ENCODE results near the gene UGCG.
"Not testable (repeated sequence)": the region's sequence is repeated elsewhere in the genome, so short reads cannot be mapped to it uniquely, and the experiment has no call there.

UGCG gene

DNA sequence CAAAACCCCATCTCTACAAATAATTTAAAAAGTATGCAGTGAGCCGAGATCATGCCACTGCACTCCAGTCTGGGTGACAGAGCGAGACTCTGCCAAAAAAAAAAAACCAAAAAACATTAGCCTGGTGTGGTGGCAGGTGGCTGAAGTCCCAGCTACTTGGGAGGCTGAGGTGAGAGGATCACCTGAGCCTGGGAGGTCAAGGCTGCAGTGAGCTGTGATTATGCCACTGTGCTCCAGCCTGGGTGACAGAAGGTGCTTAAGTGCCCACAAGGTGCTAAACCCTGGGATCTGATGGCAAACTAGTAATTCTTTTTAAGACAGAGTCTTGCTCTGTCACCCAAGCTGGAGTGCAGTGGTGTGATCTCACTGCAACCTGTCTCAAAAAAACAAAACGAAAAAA lies 5.7 kb upstream of the UGCG start:
- not testable (repeated sequence) for DNase-seq (ENCODE audit: low read depth, low spot score)

DNA sequence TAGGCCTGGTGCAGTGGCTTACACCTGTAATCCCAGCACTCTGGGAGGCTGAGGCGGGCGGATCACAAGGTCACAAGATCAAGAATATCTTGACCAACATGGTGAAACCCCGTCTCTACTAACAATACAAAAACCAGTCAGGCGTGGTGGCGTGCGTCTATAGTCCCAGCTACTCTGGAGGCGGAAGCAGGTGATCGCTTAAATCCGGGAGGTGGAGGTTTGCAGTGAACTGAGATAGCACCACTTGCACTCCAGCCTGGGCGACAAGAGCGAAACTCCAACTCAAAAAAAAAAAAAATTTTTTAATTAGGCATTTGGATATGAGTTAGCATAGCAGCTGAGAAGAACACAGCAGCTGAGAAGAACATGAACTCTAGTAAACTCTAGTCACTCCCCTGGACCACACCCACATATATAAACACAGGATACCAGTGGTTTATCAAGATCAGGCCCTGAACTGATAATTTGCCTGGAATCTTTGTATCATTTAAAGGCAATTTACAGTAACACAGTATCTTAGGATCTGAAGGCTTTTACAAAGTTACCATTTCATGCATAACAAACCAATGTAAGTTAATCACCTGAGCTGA lies 4.6 kb upstream of the UGCG start:
- DNase-seq (ENCODE audit: low read depth, low spot score): no peak

DNA sequence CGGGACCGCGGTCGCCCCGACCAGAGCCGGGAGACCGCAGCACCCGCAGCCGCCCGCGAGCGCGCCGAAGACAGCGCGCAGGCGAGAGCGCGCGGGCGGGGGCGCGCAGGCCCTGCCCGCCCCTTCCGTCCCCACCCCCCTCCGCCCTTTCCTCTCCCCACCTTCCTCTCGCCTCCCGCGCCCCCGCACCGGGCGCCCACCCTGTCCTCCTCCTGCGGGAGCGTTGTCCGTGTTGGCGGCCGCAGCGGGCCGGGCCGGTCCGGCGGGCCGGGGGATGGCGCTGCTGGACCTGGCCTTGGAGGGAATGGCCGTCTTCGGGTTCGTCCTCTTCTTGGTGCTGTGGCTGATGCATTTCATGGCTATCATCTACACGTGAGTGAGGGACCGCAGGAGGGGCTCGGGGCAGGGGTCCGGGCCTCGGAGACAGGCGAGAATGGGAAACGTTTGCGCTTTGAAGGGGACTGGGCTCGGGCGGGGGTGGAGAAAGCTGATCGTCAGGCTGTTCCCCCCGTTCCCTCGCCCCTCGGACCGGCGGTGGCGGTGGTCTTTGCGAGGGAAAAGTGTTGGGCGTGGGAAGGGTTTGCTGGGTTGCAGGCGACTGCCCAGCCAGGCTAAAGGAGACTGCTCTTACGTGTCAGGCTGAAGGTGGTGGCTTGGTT lies 457 bp downstream of the UGCG start:
- no peak for DNase-seq (ENCODE audit: low read depth, low spot score)

DNA sequence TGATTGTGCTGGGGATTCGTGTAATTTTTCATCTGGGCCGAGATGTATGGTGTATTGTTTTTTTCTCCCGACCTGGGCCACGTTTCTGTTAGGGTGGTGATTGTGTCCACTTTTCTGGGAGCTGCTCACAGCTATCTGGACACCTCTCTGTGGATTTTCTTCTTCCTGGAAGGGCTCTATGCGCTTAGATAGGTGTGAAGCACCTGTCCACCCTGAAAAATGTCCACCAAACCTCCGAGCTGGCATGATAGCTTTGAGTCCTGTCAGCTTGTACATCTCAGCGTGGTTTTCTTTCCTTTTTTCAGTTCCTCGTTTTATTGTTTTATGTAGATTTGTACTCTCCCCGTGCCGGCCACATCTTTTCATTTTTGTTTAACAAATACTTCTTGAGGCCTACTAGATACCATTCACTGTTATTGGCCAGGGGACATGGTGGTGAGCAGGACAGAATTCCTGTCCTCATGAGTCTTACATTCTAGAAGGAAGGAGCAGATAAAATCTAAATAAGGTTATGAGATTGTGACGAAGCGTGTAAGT lies 1.1 kb downstream of the UGCG start:
- DNase-seq (ENCODE audit: low read depth, low spot score): no peak

DNA sequence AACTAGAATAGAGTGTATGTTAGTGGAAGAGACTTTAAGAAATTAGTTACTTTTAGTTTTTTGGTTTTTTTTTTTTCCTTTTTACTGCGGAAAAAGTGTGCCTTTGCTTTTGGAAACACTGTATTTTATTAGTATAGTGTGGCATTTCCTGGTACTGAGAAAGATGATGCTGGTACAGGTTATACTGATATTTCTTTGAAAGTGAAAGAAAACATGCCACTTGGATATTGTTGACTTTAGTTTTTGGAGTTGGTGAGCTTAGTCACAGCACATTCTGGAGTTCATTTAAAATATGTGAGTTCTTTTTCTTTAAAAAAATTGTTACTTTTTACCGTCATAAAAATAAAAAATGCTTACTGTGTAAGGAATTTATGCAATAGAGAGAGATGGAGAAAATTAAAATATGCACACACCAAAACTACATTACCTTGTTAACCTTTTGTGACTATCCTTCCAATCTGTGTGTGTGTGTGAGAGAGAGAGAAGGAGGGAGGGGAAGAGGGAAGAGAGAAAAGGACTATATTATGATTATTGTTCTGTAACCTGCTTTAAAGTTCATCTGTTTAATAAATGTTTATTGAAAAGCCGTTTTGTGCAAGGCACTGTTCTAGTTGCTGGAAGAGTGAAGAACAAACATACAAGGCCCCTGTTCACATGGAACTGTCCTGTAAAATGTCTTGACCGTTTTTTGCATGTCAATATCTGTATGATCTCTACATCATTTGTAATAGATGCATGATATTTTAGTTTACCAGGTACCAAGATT lies 1.9 kb downstream of the UGCG start:
- DNase-seq (ENCODE audit: low read depth, low spot score): no peak

DNA sequence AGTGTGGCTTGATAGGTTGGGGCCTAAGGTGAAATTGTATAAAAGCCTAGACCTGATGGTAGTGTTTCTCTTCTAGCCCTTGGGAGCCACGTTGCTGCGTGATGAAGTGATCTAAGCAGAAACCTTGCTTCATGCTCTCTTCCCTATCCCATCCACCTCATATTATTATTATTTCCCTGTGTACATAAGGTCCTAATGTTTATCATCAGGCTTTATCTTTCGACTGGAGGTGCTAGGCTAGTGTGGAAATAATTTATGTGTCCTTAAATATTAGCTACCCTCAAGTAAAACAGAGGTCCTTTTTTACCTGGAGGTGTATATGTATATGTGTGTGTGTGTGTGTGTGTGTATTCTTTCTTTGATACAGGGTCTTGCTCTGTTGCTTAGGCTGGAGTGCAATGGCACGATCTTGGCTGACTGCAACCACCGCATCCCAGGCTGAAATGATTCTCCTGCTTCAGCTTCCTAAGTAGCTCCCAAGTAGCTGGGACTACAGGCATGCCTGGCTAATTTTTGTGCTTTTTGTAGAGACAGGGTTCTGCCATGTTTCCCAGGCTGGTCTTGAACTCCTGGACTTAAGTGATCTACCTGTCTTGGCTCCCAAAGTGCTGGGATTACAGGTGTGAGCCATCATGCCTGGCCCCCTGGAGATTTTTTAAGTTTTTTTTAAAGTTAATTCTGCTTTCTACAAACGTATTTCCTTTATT lies 3.7 kb downstream of the UGCG start:
- DNase-seq (ENCODE audit: low read depth, low spot score): no peak

DNA sequence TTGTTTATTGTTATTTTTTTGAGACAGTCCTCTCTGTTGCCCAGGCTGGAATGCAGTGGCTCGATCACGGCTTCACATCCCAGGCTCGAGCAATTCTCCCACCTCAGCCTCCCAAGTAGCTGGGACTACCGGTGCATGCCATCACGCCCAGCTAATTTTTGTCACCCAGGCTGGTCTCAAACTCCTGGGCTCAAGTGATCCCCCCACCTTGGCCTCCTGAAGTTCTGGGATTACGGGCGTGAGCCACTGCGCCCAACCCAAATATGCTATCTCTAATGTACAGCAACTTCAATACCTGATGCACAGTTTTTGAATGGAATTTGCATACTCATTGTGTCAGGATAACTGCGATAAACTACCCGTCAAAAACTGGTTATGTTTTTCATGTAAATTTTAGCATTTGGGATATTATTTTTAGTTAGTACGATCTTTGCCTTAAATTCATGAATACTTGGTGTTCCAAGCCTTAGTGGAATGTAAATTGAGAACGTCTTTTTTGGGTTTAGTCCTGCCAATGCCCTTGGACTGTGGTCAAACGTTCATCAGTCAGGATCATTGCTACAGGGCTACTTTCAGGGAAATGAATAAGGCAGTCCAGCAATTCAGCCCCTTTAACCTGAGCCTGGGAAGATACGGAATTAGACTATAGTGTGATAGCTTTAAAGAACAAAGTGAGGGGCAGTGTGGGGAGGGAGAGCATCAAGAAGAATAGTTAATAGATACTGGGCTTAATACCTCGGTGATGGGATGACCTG lies 4.4 kb downstream of the UGCG start:
- DNase-seq (ENCODE audit: low read depth, low spot score): no peak

DNA sequence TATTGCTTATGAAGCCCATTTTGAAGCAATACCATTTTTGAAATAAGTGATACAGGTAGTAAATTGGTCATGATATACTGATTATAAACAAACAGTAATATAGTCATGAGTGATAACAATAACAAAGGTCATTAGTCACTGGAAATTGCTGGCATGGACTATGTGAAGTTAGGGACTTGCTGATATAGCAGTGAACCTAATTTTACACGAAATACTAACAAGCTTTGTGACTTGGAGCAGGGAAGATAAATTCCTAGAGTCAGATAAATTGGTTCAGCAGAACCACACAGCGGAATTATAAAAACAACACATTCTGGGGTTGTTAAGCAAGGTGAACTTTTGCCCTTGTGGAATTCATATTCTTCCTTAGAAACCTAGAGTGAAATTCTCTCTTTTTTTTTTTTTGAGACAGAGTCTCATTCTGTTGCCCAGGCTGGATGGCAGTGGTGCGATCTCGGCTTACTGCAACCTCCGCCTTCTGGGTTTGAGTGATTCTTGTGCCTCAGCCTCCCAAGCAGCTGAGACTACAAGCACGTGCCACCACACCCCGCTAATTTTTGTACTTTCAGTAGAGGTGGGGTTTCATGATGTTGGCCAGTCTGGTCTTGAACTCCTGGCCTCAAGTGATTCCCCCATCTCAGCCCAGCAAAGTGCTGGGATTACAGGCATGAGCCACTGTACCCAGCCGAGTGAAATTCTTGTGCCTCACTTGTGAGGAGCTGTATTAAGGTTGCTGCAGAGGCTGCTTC lies 6.0 kb downstream of the UGCG start:
- no peak for DNase-seq (ENCODE audit: low read depth, low spot score)

DNA sequence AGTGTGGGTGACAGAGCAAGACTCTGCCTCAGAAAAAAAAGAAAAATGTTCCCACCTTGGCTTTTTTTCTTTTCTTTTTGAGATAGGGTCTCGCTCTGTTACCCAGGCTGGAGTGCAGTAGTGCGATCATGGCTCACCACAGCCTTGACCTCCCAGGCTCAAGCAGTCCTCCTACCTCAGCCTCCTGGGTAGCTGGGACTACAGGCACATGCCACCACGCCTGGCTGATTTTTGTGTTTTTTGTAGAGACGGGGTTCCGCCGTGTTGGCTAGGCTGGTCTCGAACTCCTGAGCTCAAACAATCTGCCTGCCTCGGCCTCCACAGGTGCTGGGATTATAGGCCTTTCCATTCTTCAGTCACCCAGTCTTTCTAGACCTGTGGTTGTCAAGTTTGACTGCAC lies 6.9 kb downstream of the UGCG start:
- DNase-seq (ENCODE audit: low read depth, low spot score): not testable (repeated sequence)

DNA sequence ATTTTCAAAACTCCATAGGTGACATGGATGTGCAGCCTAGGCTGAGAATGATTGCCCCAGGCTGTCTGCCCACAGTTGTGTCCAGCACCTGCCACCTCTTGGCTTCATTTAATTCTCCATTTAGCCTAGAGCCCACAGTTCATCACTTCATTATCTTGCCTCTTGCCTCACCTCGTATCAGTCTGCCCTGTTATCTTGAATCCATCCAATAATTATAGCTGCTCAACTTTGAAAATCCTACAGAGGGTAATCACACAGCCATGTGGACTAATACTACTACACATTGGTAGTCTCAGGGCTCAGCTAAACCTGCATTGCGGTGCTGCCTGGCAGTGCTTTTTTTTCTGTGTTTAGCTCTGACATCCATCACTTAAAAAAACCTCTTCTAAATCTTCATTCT lies 7.4 kb downstream of the UGCG start:
- no peak for DNase-seq (ENCODE audit: low read depth, low spot score)

DNA sequence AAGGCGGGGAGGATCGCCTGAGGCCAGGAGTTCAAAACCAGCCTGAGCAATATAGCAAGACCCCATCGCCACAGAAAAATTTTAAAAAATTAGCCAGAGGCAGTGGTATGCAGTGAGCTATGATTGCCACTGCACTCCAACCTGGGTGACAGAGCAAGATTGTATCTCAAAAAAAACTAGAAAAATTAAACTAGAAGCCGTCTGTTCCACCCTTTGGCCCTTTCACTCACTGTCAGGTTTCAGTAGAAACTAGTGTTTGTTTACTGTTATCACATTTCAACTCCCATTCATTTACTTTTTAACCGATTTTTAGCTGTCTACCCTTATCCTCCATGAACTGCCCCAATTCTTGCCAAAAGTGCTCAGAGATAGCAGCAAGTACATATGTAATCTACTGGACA lies 8.3 kb downstream of the UGCG start:
- no peak for DNase-seq (ENCODE audit: low read depth, low spot score)

DNA sequence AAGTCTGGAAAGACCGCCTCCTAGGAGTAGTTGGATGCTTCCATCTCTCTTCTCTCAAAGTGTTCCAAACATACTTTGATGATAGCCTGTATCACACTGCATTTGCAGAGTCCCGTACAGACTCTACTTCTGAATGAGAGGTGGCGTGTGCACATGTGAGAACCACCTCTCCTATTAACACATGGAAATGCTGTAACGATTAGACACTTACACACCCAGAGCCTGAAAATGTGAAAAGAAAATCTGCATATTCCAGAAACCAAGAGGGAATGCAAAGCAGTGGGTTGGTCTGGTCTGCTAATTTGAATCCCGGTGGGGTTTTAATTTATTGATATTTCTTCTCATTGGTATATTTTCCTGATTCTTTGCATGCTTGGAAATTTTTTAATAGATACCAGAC lies 10.5 kb downstream of the UGCG start:
- no peak for DNase-seq (ENCODE audit: low read depth, low spot score)

DNA sequence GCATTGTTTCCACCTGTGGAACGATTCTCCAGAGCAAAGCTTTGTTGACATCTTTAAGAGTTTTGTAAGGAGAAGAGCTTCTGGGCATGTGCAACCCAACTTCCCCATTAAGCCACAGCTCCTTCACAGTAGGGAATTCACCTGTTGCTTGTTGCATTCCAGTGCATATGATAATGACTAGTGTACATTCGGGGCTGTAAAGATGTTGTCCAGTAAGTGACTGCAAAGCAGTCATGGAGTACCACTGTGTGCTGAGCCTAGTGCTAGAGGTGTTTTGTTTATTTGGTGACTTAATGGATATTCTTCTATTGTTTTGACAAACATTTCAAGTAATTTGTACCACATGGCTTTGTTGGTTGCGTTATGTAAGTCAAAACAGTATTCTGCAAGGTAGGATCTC lies 12.8 kb downstream of the UGCG start:
- DNase-seq (ENCODE audit: low read depth, low spot score): no peak

DNA sequence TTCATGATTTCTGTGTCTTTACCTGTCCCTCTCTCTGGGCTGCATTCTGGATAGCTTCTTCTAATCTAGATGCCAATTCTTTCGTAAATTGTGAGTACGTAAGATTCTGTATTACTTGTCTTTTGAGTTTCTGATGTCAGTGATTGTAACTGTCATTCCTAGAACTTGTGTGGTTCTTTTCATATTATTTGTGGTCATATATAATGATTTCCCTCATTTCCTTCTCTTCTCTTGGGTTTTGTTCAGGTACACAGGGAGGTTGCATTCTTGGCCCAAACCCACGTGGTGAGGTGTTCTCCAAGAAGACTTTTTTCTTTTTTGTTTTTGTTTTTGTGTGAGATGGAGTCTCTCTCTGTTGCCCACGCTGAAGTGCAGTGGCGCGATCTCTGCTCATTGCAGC lies 13.8 kb downstream of the UGCG start:
- DNase-seq (ENCODE audit: low read depth, low spot score): no peak

DNA sequence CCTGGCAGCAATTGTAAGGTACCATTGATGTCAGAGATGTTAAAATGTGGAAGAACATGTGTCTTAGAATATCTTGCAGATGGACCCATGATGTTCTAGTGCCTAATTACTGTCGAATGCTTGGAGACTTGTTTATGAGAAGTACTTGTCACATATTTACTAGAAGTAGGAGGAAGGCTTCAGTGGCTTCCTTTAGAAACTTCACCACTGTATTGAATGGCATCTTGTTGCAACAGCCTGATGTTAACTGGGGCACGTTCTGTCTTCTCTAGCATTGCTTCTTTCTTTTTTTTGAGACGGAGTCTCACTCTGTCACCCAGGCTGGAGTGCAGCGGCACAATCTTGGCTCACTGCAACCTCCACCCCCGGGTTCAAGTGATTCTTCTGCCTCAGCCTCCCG lies 16.5 kb downstream of the UGCG start:
- no peak for DNase-seq (ENCODE audit: low read depth, low spot score)

DNA sequence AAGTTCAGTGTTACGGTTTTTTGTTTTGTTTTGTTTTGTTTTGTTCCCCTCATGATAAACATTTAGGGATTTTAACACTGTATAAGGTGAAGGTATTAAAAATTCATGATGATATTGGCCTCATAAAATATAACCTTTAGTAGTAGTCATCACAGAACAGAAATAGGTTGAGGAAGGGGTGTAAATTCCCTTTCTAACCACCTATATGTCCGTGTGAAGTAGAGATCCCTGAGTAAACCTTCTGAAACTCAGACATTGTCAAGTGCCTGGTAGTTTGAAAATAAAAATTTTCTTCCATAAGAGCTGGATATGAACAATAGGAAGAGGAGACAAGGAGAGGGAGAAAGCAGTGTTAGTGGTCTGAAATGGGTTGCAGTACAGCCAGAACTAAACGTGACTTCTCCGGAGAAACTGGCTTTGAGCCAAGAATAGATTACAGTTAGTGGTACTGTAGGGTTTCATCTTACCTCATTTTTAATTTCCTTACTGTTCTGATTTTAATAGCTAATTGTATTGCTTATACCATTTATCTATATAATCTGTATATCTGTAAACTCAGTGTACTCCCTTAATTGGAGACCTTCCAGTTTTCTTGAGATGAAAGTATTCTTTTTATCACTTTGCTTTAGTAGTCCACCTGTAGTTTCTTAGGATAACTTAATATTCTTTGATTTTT lies 18.3 kb downstream of the UGCG start:
- DNase-seq (ENCODE audit: low read depth, low spot score): no peak

DNA sequence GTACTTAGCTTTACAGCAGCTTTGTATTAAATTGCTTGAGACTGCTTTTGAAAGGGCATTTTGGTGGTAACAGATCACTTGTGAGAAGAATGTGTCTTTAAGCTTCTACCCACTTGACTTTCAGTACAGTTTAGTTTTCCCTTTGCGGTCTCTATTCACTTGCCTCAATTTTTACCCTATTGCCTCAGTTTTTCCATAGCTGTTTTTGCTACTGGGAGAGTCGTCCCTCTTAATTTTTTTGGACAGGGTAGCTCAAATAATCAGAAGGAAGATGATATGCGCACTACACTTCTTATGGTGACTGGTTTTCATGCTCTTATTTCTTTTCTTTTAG lies 18.8 kb downstream of the UGCG start:
- DNase-seq (ENCODE audit: low read depth, low spot score): no peak

DNA sequence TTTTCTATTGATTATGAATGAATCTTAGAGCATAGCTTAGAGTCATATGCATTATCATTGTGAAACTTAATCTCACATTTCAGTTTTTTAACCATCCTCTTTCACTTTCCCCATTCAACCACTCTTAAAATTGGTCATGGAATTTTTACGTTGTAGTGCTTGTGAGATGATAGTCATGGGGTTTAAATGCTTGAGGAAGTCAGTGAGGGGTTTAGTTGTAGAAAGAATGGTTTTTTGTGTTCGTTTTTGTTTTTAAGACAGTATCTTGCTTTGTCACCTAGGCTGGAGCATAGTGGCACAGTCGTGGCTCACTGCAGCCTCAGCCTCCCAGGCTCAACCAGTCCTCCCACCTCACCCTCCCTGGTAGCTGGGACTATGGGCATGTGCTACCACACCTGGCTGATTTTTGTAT lies 19.6 kb downstream of the UGCG start:
- no peak for DNase-seq (ENCODE audit: low read depth, low spot score)

DNA sequence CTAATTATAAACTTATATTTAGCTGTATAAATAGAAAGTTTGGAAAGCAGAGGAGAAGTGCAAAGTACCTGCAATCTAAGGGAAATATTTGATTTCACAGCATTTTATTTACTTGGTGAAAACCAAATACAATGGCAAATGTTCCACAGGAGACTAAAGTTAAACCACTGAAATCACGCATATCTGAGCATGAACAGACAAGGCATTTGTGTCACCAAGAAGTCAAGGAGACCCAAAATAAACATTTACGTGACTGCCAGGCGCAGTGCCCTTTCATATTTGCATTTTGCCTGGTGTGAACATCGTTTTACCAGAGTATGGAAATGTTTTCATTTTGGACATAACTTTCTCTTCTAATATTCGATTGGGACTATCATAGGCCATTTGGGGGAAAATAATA lies 20.6 kb downstream of the UGCG start:
- no peak for DNase-seq (ENCODE audit: low read depth, low spot score)

DNA sequence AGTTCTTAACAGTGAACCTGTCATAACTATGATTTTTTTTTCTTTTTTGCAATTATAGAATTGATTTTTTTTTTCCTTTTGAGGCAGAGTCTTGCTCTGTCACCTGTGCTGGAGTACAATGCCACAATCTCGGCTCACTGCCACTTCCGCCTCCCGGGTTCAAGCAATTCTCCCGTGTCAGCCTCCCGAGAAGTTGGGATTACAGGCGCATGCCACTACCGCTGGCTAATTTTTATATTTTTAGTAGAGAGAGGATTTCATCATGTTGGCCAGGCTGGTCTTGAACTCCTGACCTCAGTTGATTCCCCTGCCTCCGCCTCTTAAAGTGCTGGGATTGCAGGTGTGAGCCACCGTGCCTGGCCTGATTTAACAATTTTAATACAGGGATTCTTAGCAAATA lies 21.4 kb downstream of the UGCG start:
- DNase-seq (ENCODE audit: low read depth, low spot score): no peak

Data from smooth muscle cell of the brain vasculature (primary cell).